ENCODE data around the gene LRRC9. TPM values are rescaled to one million over a fixed set of nuclear protein-coding genes. Genes with fewer than 3 reads are reported as not detected.
"Not testable (repeated sequence)": the region's sequence is repeated elsewhere in the genome, so short reads cannot be mapped to it uniquely, and the experiment has no call there.

LRRC9 gene
- polyA plus RNA-seq, 1 of the 3 experiments (the other 2 are of a cell fraction): not detected

DNA sequence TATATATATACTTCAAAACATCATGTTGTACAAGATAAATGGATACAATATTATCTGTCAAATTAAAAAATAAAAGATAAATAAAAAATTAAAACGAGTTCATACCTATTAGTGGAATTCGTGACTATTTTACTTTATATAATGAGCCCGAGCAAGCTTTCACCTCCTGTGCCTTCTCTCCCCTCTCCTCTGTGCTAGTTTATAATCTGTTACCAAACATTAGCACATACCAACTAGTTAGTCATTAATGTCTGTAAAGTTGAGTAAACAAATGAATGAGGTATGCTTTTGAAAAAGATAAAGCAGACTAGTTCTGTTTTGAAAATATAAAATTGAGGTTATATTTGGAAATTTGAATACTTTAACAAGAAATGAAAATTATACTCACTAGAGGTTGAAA, 84.0 kb downstream of the LRRC9 start:
- no peaks in the 10 kb centered on the region for H3K36me3 ChIP-seq (replicated peaks in 1 of 2; ENCODE audit: control insufficient read depth in 1 of 2, insufficient read depth in 2 of 2, low read length in 1 of 2)
- CTCF ChIA-PET: interaction anchor here (1.5 kb wide), 1 partner anchor 39 kb away, joined by 4 read pairs; no protein-coding TSS in a partner anchor
- TF ChIP-seq GABPA (IDR thresholded peaks at IDR 0.05; ENCODE audit: low read depth) (no peak), RFX5 (IDR thresholded peaks at IDR 0.05; ENCODE audit: low read length) (no peak)
- H3K9me3 ChIP-seq: no peaks in the 10 kb centered on the region
- H3K79me2 ChIP-seq (ENCODE audit: insufficient read depth): no peaks in the 10 kb centered on the region
- H3K4me3 ChIP-seq (ENCODE audit: low read depth in 2 of 2, low read length in 1 of 2): no peak overlapping the region
- no peaks in the 10 kb centered on the region for H3K9me2 ChIP-seq
- no peak overlapping the region for H3K4me2 ChIP-seq
- H3K27me3 ChIP-seq (ENCODE audit: insufficient read depth): no peaks in the 10 kb centered on the region
- H2AFZ ChIP-seq (ENCODE audit: low read depth): no peak overlapping the region
- H4K20me1 ChIP-seq (ENCODE audit: insufficient read depth): no peaks in the 10 kb centered on the region
- POLR2A ChIA-PET: no interaction called here
- no peak overlapping the region for H3K9ac ChIP-seq
- no peak for DNase-seq
- WGBS (ENCODE audit: low lambda C conversion rate): 21% methylated on average over 3 of the region's 3 CpGs
- no peak overlapping the region for H3K27ac ChIP-seq (ENCODE audit: low read depth in 2 of 2, low read length in 1 of 2)
- H3K4me1 ChIP-seq (ENCODE audit: control insufficient read depth in 1 of 2, insufficient read depth in 2 of 2, low read depth in 1 of 2, low read length in 1 of 2): peaks cover 0 to 3% of the 10 kb centered on the region in 2 experiments; a peak in 1 of 4 replicates
- no peaks in the 10 kb centered on the region for H3F3A ChIP-seq (replicated peaks; ENCODE audit: insufficient read depth)

DNA sequence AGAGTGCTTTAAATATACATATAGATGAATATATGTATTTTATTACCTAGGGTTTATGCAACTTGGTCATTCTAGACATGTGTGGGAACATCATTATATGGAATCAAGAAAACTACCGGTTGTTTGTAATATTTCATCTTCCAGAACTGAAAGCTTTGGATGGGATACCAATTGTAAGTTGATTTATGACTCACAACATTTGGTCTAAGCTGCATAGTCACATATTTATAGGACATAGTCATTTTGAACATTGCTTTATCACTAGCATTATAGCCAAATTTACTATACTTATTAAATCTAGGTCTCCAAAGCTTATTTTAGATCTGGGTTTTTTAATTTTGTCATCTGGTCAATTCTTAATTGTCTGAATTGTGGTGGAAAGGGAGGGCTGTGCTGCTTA, 88.1 kb downstream of the LRRC9 start:
- POLR2A ChIA-PET: no interaction called here
- H3K79me2 ChIP-seq (ENCODE audit: insufficient read depth): no peaks in the 10 kb centered on the region
- no peaks in the 10 kb centered on the region for H3K27me3 ChIP-seq (ENCODE audit: insufficient read depth)
- H4K20me1 ChIP-seq (ENCODE audit: insufficient read depth): no peaks in the 10 kb centered on the region
- peaks cover 0 to 2% of the 10 kb centered on the region in 2 experiments; a peak in 1 of 4 replicates for H3K4me1 ChIP-seq (ENCODE audit: control insufficient read depth in 1 of 2, insufficient read depth in 2 of 2, low read depth in 1 of 2, low read length in 1 of 2)
- H3K27ac ChIP-seq (ENCODE audit: low read depth in 2 of 2, low read length in 1 of 2): no peak overlapping the region
- H3K9me3 ChIP-seq: no peaks in the 10 kb centered on the region
- H3K9ac ChIP-seq: no peak overlapping the region
- no peaks in the 10 kb centered on the region for H3K9me2 ChIP-seq
- TF ChIP-seq YY1 (IDR thresholded peaks at IDR 0.05; ENCODE audit: low read depth) (no peak), TEAD4 (IDR thresholded peaks at IDR 0.05; ENCODE audit: borderline replicate concordance, insufficient read depth) (no peak), TAF1 (IDR thresholded peaks at IDR 0.05; ENCODE audit: borderline replicate concordance, low read depth, low read length) (no peak), JUND (IDR thresholded peaks at IDR 0.05) (no peak), SIN3A (IDR thresholded peaks at IDR 0.05; ENCODE audit: borderline replicate concordance, low read depth, low read length) (no peak), ELF1 (IDR thresholded peaks at IDR 0.05) (no peak)
- TF ChIP-seq, protein P1, sequence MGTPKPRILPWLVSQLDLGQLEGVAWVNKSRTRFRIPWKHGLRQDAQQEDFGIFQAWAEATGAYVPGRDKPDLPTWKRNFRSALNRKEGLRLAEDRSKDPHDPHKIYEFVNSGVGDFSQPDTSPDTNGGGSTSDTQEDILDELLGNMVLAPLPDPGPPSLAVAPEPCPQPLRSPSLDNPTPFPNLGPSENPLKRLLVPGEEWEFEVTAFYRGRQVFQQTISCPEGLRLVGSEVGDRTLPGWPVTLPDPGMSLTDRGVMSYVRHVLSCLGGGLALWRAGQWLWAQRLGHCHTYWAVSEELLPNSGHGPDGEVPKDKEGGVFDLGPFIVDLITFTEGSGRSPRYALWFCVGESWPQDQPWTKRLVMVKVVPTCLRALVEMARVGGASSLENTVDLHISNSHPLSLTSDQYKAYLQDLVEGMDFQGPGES (IDR thresholded peaks at IDR 0.05; ENCODE audit: low read depth, low read length): no peak
- TF ChIP-seq, protein P2, sequence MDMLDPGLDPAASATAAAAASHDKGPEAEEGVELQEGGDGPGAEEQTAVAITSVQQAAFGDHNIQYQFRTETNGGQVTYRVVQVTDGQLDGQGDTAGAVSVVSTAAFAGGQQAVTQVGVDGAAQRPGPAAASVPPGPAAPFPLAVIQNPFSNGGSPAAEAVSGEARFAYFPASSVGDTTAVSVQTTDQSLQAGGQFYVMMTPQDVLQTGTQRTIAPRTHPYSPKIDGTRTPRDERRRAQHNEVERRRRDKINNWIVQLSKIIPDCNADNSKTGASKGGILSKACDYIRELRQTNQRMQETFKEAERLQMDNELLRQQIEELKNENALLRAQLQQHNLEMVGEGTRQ (IDR thresholded peaks at IDR 0.05; ENCODE audit: borderline replicate concordance, low read depth, low read length): no peak
- no peak overlapping the region for H2AFZ ChIP-seq (ENCODE audit: low read depth)
- no peaks in the 10 kb centered on the region for H3F3A ChIP-seq (replicated peaks; ENCODE audit: insufficient read depth)
- WGBS (ENCODE audit: low lambda C conversion rate): 18% methylated on average over 1 of the region's 1 CpG
- DNase-seq: no peak
- CTCF ChIA-PET: interaction anchor here (1.1 to 1.2 kb wide), 2 partner anchors 44 to 176 kb away, joined by 3 to 4 read pairs; no protein-coding TSS in a partner anchor
- no peak overlapping the region for H3K4me2 ChIP-seq
- H3K36me3 ChIP-seq (replicated peaks in 1 of 2; ENCODE audit: control insufficient read depth in 1 of 2, insufficient read depth in 2 of 2, low read length in 1 of 2): no peaks in the 10 kb centered on the region
- H3K4me3 ChIP-seq (ENCODE audit: low read depth in 2 of 2, low read length in 1 of 2): no peak overlapping the region

DNA sequence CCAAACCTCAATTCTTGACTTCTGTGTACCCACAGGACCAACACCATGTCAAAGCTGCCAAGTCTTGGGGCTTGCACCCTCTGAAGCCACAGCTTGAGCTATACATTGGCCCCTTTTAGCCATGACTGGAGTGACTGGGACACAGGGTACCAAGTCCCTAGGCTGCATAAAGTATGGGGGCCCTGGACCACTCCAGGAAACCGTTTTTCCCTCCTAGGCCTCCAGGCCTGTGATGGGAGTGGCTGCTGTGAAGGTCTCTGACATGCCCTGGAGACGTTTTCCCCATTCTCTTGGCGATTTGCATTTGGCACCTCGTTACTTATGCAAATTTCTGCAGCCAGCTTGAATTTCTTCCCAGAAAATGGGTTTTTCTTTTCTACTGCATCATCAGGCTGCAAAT, 90.3 kb downstream of the LRRC9 start:
- H3K4me3 ChIP-seq (ENCODE audit: low read depth in 2 of 2, low read length in 1 of 2); H3K9me2 ChIP-seq; H3K27ac ChIP-seq (ENCODE audit: low read depth in 2 of 2, low read length in 1 of 2); H4K20me1 ChIP-seq (ENCODE audit: insufficient read depth); H3K4me2 ChIP-seq; H3K79me2 ChIP-seq (ENCODE audit: insufficient read depth); H3K36me3 ChIP-seq (replicated peaks in 1 of 2; ENCODE audit: control insufficient read depth in 1 of 2, insufficient read depth in 2 of 2, low read length in 1 of 2); H3K4me1 ChIP-seq (ENCODE audit: control insufficient read depth in 1 of 2, insufficient read depth in 2 of 2, low read depth in 1 of 2, low read length in 1 of 2); H3F3A ChIP-seq (replicated peaks; ENCODE audit: insufficient read depth); H3K27me3 ChIP-seq (ENCODE audit: insufficient read depth); POLR2A ChIA-PET; DNase-seq; H3K9ac ChIP-seq; CTCF ChIA-PET; H2AFZ ChIP-seq (ENCODE audit: low read depth); H3K9me3 ChIP-seq: not testable (repeated sequence)
- 2% methylated on average over 4 of the region's 4 CpGs for WGBS (ENCODE audit: low lambda C conversion rate)

Data from SK-N-SH (cell line).